ENCODE measurements around the gene RNF121. TPM values are rescaled to one million over a fixed set of nuclear protein-coding genes. Genes with fewer than 3 reads are reported as not detected.

Gene RNF121
- total and polyA plus RNA-seq, 2 of the 13 experiments (the other 11 are each of a cell fraction or from before 2014, with no cell fraction given) = 28.6 to 44.3 TPM

GRCh38 chr11:71927820-71928736 is 768 bp upstream of the RNF121 start, which contains the start of gene XNDC1N (continued):
- no peak for TF ChIP-seq E2F2 (CRISPR knock-in tag; IDR thresholded peaks at IDR 0.05; ENCODE audit: borderline replicate concordance)
- peak; percentile 91 for TF ChIP-seq ZNF224 (CRISPR knock-in tag; IDR thresholded peaks at IDR 0.05)
- TF ChIP-seq ZBTB40 (IDR thresholded peaks at IDR 0.05) = peak; percentile 69
- TF ChIP-seq ZBTB40 (CRISPR knock-in tag; IDR thresholded peaks at IDR 0.05) = 0 out of 2 replicates have a peak, but pooled peaks have one; percentile 46
- TF ChIP-seq MYC (CRISPR knock-in tag; IDR thresholded peaks at IDR 0.05; ENCODE audit: borderline replicate concordance) = no peak
- no peak; the same call in 2 of the 3 replicates for TF ChIP-seq MXI1 (IDR thresholded peaks at IDR 0.05; ENCODE audit: borderline replicate concordance, low read depth, low read length)
- peak; percentile 67 for TF ChIP-seq ZSCAN31 (CRISPR knock-in tag; IDR thresholded peaks at IDR 0.05; ENCODE audit: low read depth)
- no peak for TF ChIP-seq ZNF30 (CRISPR knock-in tag; IDR thresholded peaks at IDR 0.05)
- no peak for TF ChIP-seq NFIB (CRISPR knock-in tag; IDR thresholded peaks at IDR 0.05; ENCODE audit: borderline replicate concordance)
- peak; percentile 44; the same call in 1 of the 2 replicates for TF ChIP-seq XBP1 (CRISPR knock-in tag; IDR thresholded peaks at IDR 0.05)
- peak; percentile 46; the same call in 1 of the 2 replicates for TF ChIP-seq MTERF4 (CRISPR knock-in tag; IDR thresholded peaks at IDR 0.05)
- peak; percentile 63 for TF ChIP-seq PHF8 (CRISPR knock-in tag; IDR thresholded peaks at IDR 0.05)
- no peak for TF ChIP-seq FUBP1 (CRISPR knock-in tag; IDR thresholded peaks at IDR 0.05; ENCODE audit: borderline replicate concordance)
- TF ChIP-seq HMG20A (CRISPR knock-in tag; IDR thresholded peaks at IDR 0.05; ENCODE audit: borderline replicate concordance) = no peak

Data from HepG2 (cell line).